Prostate gland (tissue), 2 donors: ENCODE results near the gene PTHLH.

ENCODE experiments used
- POLR2A ChIP-seq: fragments of 450-650 bp; IDR thresholded peaks from one replicate; pipeline ENCODE4 v1.6.1; 2016; ENCODE audit warnings: antibody characterized with exemption, mild to moderate bottlenecking
- POLR2AphosphoS5 ChIP-seq: sonication (generic); formaldehyde crosslinking; IDR thresholded peaks from one replicate; pipeline ENCODE4 v1.6.1; 2017; ENCODE audit warnings: antibody characterized with exemption
- TF ChIP-seq, protein P1 (sequence below), 4 experiments: fragments of 200-600 bp in 2 of 4; fragments of 450-650 bp in 2 of 4; sonication (generic) in 2 of 4; IDR thresholded peaks; 1 replicate in 3 of 4; 2 replicates in 1 of 4; pipeline ENCODE4 v1.5.1; 2016 to 2019; ENCODE audit warnings: antibody characterized with exemption in 4 of 4, mild to moderate bottlenecking in 2 of 4, moderate library complexity in 2 of 4

DNA sequence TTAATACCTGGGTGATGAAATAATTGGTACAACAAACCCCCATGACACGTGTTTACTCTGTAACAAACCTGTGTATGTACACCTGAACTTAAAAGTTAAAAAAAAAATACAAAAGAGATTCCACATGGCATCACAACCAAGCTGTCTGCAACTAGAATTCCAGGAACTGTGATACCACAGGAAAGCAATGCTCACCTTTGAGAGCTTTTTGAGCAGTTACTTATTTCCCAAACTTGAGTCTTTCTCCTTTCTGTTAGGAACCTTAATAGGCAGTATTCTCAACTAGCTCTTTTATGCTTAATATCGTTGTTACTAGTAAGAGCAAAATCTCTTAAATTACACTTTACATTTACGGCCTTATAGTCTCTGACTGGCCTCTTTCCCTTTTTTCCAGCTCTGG, 15.2 kb downstream of the PTHLH start:
- TF ChIP-seq POLR2AphosphoS5 (no peak), POLR2A (no peak)
- TF ChIP-seq, protein P1, sequence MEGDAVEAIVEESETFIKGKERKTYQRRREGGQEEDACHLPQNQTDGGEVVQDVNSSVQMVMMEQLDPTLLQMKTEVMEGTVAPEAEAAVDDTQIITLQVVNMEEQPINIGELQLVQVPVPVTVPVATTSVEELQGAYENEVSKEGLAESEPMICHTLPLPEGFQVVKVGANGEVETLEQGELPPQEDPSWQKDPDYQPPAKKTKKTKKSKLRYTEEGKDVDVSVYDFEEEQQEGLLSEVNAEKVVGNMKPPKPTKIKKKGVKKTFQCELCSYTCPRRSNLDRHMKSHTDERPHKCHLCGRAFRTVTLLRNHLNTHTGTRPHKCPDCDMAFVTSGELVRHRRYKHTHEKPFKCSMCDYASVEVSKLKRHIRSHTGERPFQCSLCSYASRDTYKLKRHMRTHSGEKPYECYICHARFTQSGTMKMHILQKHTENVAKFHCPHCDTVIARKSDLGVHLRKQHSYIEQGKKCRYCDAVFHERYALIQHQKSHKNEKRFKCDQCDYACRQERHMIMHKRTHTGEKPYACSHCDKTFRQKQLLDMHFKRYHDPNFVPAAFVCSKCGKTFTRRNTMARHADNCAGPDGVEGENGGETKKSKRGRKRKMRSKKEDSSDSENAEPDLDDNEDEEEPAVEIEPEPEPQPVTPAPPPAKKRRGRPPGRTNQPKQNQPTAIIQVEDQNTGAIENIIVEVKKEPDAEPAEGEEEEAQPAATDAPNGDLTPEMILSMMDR (IDR thresholded peaks at IDR 0.05) = no peak
